SK-N-SH treated with all-trans-retinoic acid at 6 μM for 48 hours (cell line): Measurements from ENCODE around the gene DHCR7.

ENCODE experiments used
- ATAC-seq: fragments of 200-7000 bp; cut with Tn5 transposase; 3 replicates; pipeline ENCODE4 v1.9.1; 2020; ENCODE audit warnings: mild to moderate bottlenecking, moderate library complexity
- BACH2 ChIP-seq: fragments of 250-450 bp; sonication (Bioruptor Pico); IDR thresholded peaks from 2 replicates; pipeline ENCODE4 v1.9.0; 2021; ENCODE audit warnings: mild to moderate bottlenecking, borderline replicate concordance
- CSDC2 ChIP-seq: fragments of 250-450 bp; sonication (Bioruptor Pico); IDR thresholded peaks from 2 replicates; pipeline ENCODE4 v1.5.0; 2020; ENCODE audit warnings: mild to moderate bottlenecking, moderate library complexity
- ESRRG ChIP-seq: fragments of 250-450 bp; sonication (Bioruptor Pico); IDR thresholded peaks from 2 replicates; pipeline ENCODE4 v1.6.1; 2021; ENCODE audit warnings: mild to moderate bottlenecking
- GLIS3 ChIP-seq: fragments of 250-450 bp; sonication (Bioruptor Pico); IDR thresholded peaks from 2 replicates; pipeline ENCODE4 v1.5.0; 2020; ENCODE audit warnings: mild to moderate bottlenecking, moderate library complexity
- ISL1 ChIP-seq: fragments of 250-450 bp; sonication (Bioruptor Pico); IDR thresholded peaks from 2 replicates; pipeline ENCODE4 v2.1.2; 2022; ENCODE audit warnings: mild to moderate bottlenecking, moderate library complexity
- OSR1 ChIP-seq: fragments of 250-450 bp; sonication (Bioruptor Pico); IDR thresholded peaks from 2 replicates; pipeline ENCODE4 v1.8.0; 2022; ENCODE audit warnings: moderate library complexity, mild to moderate bottlenecking, inconsistent platforms
- PPARA ChIP-seq: fragments of 250-450 bp; sonication (Bioruptor Pico); IDR thresholded peaks from 2 replicates; pipeline ENCODE4 v1.5.0; 2020; ENCODE audit warnings: mild to moderate bottlenecking, borderline replicate concordance
- RARB ChIP-seq: fragments of 250-450 bp; sonication (Bioruptor Pico); IDR thresholded peaks from 2 replicates; pipeline ENCODE4 v1.8.0; 2021; ENCODE audit warnings: mild to moderate bottlenecking, moderate library complexity
- SNAI2 ChIP-seq: fragments of 250-450 bp; sonication (Bioruptor Pico); IDR thresholded peaks from 2 replicates; pipeline ENCODE4 v1.5.0; 2020; ENCODE audit warnings: mild to moderate bottlenecking, moderate library complexity
- TCF4 ChIP-seq: fragments of 250-450 bp; sonication (Bioruptor Pico); IDR thresholded peaks from 2 replicates; pipeline ENCODE4 v1.8.0; 2021; ENCODE audit warnings: mild to moderate bottlenecking, moderate library complexity, borderline replicate concordance
- TOX ChIP-seq: fragments of 250-450 bp; sonication (Bioruptor Pico); IDR thresholded peaks from 2 replicates; pipeline ENCODE4 v1.8.0; 2021; ENCODE audit warnings: mild to moderate bottlenecking, moderate library complexity, borderline replicate concordance
- ZC3H10 ChIP-seq: fragments of 250-450 bp; sonication (Bioruptor Pico); IDR thresholded peaks from 2 replicates; pipeline ENCODE4 v1.5.1; 2021; ENCODE audit warnings: mild to moderate bottlenecking, moderate library complexity
- ZFP3 ChIP-seq: fragments of 250-450 bp; sonication (Bioruptor Pico); IDR thresholded peaks from 2 replicates; pipeline ENCODE4 v1.5.0; 2020; ENCODE audit warnings: mild to moderate bottlenecking, moderate library complexity
- ZFP30 ChIP-seq: fragments of 450-650 bp; formaldehyde crosslinking; IDR thresholded peaks from 2 replicates; pipeline ENCODE4 v1.5.0; 2022; ENCODE audit warnings: mild to moderate bottlenecking, moderate library complexity
- ZNF565 ChIP-seq: fragments of 450-650 bp; formaldehyde crosslinking; conservative IDR thresholded peaks from 2 replicates; pipeline ENCODE4 v1.5.0; 2020; ENCODE audit warnings: low read depth, mild to moderate bottlenecking, moderate library complexity
- ZNF70 ChIP-seq: fragments of 450-650 bp; formaldehyde crosslinking; IDR thresholded peaks from 2 replicates; pipeline ENCODE4 v1.5.0; 2020; ENCODE audit warnings: mild to moderate bottlenecking, moderate library complexity
- ZNF8 ChIP-seq: fragments of 450-650 bp; formaldehyde crosslinking; IDR thresholded peaks from 2 replicates; pipeline ENCODE4 v1.5.0; 2020; ENCODE audit warnings: mild to moderate bottlenecking, moderate library complexity
- TF ChIP-seq, protein P1 (sequence below): fragments of 250-450 bp; sonication (Bioruptor Pico); IDR thresholded peaks from 2 replicates; pipeline ENCODE4 v1.8.0; 2021; ENCODE audit warnings: low read depth, mild to moderate bottlenecking, moderate library complexity, borderline replicate concordance
- TF ChIP-seq, protein P2 (sequence below): fragments of 250-450 bp; sonication (Bioruptor Pico); IDR thresholded peaks from 2 replicates; pipeline ENCODE4 v1.5.0; 2020; ENCODE audit warnings: mild to moderate bottlenecking, moderate library complexity
- TF ChIP-seq, protein P3 (sequence below): fragments of 250-450 bp; sonication (Bioruptor Pico); IDR thresholded peaks from 2 replicates; pipeline ENCODE4 v1.5.1; 2021; ENCODE audit warnings: mild to moderate bottlenecking, moderate library complexity
- TF ChIP-seq, protein P4 (sequence below): fragments of 250-450 bp; sonication (Bioruptor Pico); IDR thresholded peaks from 2 replicates; pipeline ENCODE4 v1.5.1; 2020; ENCODE audit warnings: low read depth, mild to moderate bottlenecking, moderate library complexity

The DHCR7 gene

DNA sequence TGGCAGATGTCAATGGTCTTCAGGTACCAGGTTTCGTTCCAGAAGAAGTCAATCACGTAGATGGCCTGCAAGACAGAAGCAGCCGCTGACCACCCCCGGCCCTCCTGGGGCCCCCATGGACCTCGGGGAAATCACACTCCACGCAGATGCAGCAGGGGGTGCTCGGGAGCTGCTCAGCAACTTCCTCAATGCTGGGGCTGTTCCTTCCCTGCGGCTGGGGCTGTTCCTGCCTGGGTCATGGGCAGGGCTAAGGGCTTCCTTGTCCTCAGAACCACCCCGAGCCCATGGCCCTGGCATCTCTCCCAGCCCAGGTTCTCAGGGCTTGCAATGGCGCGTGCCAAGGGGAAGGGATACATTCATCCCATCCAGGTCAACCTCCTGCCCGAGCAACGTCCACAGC is 10.3 kb downstream of the DHCR7 start:
- TF ChIP-seq CSDC2 (CRISPR knock-in tag) = no peak
- TF ChIP-seq, protein P1, sequence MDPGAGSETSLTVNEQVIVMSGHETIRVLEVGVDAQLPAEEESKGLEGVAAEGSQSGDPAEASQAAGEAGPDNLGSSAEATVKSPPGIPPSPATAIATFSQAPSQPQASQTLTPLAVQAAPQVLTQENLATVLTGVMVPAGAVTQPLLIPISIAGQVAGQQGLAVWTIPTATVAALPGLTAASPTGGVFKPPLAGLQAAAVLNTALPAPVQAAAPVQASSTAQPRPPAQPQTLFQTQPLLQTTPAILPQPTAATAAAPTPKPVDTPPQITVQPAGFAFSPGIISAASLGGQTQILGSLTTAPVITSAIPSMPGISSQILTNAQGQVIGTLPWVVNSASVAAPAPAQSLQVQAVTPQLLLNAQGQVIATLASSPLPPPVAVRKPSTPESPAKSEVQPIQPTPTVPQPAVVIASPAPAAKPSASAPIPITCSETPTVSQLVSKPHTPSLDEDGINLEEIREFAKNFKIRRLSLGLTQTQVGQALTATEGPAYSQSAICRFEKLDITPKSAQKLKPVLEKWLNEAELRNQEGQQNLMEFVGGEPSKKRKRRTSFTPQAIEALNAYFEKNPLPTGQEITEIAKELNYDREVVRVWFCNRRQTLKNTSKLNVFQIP = no peak
- TF ChIP-seq, protein P2, sequence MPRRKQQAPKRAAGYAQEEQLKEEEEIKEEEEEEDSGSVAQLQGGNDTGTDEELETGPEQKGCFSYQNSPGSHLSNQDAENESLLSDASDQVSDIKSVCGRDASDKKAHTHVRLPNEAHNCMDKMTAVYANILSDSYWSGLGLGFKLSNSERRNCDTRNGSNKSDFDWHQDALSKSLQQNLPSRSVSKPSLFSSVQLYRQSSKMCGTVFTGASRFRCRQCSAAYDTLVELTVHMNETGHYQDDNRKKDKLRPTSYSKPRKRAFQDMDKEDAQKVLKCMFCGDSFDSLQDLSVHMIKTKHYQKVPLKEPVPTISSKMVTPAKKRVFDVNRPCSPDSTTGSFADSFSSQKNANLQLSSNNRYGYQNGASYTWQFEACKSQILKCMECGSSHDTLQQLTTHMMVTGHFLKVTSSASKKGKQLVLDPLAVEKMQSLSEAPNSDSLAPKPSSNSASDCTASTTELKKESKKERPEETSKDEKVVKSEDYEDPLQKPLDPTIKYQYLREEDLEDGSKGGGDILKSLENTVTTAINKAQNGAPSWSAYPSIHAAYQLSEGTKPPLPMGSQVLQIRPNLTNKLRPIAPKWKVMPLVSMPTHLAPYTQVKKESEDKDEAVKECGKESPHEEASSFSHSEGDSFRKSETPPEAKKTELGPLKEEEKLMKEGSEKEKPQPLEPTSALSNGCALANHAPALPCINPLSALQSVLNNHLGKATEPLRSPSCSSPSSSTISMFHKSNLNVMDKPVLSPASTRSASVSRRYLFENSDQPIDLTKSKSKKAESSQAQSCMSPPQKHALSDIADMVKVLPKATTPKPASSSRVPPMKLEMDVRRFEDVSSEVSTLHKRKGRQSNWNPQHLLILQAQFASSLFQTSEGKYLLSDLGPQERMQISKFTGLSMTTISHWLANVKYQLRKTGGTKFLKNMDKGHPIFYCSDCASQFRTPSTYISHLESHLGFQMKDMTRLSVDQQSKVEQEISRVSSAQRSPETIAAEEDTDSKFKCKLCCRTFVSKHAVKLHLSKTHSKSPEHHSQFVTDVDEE (CRISPR knock-in tag) = no peak
- no peak for TF ChIP-seq ZC3H10 (CRISPR knock-in tag)
- no peak for TF ChIP-seq ESRRG (CRISPR knock-in tag)
- ATAC-seq = no peak

DNA sequence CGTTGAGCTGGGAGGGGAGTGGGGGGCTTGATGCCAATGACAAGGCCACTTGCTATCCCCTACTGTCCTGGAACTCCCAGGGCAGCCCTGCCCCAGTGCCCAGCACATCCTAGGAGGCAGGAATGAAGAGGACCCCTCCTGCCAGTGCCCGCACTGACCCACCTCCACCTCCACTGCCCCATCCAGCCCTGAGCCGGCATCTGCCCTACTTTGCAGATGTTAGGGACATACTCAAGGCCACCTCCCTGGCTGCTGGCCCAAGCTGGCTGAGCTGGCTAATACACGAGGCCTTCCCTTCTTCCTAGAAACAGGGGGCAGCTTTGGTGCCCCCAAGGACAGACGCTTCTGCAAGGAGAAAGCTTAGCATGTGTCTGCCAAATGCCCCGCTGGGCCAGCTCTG is 10.8 kb downstream of the DHCR7 start:
- no peak for ATAC-seq

DNA sequence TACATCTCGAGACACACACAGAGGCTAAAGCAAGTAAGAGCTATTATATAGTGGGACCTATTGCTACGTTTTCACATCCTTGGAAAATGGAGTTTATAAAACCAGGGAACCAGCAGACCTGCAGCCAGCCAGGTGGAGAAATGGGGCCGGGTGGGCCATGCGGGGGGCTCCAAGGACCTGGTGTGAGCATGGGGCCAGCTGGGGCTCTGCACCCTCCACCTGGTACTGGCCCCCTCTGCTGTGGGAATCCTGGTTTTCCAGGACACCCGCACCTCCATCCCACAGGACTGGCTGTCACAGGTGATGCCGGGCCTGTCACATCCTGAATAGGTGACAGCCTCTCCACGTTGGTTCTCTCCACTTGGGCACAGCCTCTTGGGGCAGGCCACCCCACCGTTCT is 11.3 kb downstream of the DHCR7 start:
- TF ChIP-seq ESRRG (CRISPR knock-in tag) (no peak), ZFP30 (CRISPR knock-in tag) (no peak), ZNF8 (CRISPR knock-in tag) (no peak), OSR1 (CRISPR knock-in tag) (no peak), BACH2 (no peak), ZNF565 (no peak), SNAI2 (CRISPR knock-in tag) (no peak), RARB (CRISPR knock-in tag) (no peak), GLIS3 (CRISPR knock-in tag) (no peak), CSDC2 (CRISPR knock-in tag) (no peak), PPARA (CRISPR knock-in tag) (no peak)
- TF ChIP-seq, protein P3, sequence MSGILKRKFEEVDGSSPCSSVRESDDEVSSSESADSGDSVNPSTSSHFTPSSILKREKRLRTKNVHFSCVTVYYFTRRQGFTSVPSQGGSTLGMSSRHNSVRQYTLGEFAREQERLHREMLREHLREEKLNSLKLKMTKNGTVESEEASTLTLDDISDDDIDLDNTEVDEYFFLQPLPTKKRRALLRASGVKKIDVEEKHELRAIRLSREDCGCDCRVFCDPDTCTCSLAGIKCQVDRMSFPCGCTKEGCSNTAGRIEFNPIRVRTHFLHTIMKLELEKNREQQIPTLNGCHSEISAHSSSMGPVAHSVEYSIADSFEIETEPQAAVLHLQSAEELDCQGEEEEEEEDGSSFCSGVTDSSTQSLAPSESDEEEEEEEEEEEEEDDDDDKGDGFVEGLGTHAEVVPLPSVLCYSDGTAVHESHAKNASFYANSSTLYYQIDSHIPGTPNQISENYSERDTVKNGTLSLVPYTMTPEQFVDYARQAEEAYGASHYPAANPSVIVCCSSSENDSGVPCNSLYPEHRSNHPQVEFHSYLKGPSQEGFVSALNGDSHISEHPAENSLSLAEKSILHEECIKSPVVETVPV = no peak
- TF ChIP-seq, protein P1 = no peak
- TF ChIP-seq, protein P4, sequence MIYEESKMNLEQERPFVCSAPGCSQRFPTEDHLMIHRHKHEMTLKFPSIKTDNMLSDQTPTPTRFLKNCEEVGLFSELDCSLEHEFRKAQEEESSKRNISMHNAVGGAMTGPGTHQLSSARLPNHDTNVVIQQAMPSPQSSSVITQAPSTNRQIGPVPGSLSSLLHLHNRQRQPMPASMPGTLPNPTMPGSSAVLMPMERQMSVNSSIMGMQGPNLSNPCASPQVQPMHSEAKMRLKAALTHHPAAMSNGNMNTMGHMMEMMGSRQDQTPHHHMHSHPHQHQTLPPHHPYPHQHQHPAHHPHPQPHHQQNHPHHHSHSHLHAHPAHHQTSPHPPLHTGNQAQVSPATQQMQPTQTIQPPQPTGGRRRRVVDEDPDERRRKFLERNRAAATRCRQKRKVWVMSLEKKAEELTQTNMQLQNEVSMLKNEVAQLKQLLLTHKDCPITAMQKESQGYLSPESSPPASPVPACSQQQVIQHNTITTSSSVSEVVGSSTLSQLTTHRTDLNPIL (CRISPR knock-in tag) = no peak
- TF ChIP-seq, protein P2 (CRISPR knock-in tag) = no peak
- ATAC-seq = no peak

More for the DNA sequence above, 10.8 kb downstream of the DHCR7 start:
- TF ChIP-seq ZNF8 (CRISPR knock-in tag) (no peak), TCF4 (CRISPR knock-in tag) (no peak), TOX (CRISPR knock-in tag) (no peak), OSR1 (CRISPR knock-in tag) (no peak), PPARA (CRISPR knock-in tag) (no peak), RARB (CRISPR knock-in tag) (no peak), BACH2 (no peak), ZFP3 (CRISPR knock-in tag) (no peak), CSDC2 (CRISPR knock-in tag) (no peak), ZNF565 (no peak), ISL1 (CRISPR knock-in tag) (no peak), ZNF70 (CRISPR knock-in tag) (no peak), ZFP30 (CRISPR knock-in tag) (no peak)
- TF ChIP-seq, protein P3 = no peak
